Hematopoietic multipotent progenitor cell treated with erythropoietin and hydrocortisone succinate and interleukin-3 and kit ligand, for 6 days (in vitro differentiated cells): ENCODE data around the gene SLC35B1.

Experiments
- DNase-seq: peaks from one replicate; pipeline ENCODE4 v3.0.0-alpha.2; 2015

Gene SLC35B1

GRCh38 chr17:49707608-49708514 is at the start of gene SLC35B1:
TSS of gene SLC35B1 (minus strand) at chr17:49707964. CDS start at chr17:49707833, 131 bp downstream.
- DNase-seq: peak; percentile 99

- DNase-seq: no peak
These were observed 49.5 kb upstream of the SLC35B1 start for GRCh38 chr17:49757151-49757777.

- no peak for DNase-seq
These were observed 48.8 kb upstream of the SLC35B1 start for GRCh38 chr17:49756323-49757150.

GRCh38 chr17:49755663-49756283 is 48.0 kb upstream of the SLC35B1 start:
- DNase-seq: no peak

- peak; percentile 84 for DNase-seq
These were observed 46.2 kb upstream of the SLC35B1 start for GRCh38 chr17:49753959-49754391.

- DNase-seq: no peak
These were observed 44.7 kb upstream of the SLC35B1 start for GRCh38 chr17:49752508-49752907.

GRCh38 chr17:49749730-49750129 is 42.0 kb upstream of the SLC35B1 start:
- DNase-seq: no peak

- DNase-seq: peak; percentile 80
These were observed 41.0 kb upstream of the SLC35B1 start for GRCh38 chr17:49748791-49749190.

GRCh38 chr17:49748223-49748622 is 40.5 kb upstream of the SLC35B1 start:
- no peak for DNase-seq

GRCh38 chr17:49747632-49748031 is 39.9 kb upstream of the SLC35B1 start:
- no peak for DNase-seq

GRCh38 chr17:49746791-49747490 is 39.2 kb upstream of the SLC35B1 start:
- no peak for DNase-seq

- no peak for DNase-seq
These were observed 37.7 kb upstream of the SLC35B1 start for GRCh38 chr17:49745175-49746139.

- DNase-seq: peak; percentile 63
These were observed 34.4 kb upstream of the SLC35B1 start for GRCh38 chr17:49742166-49742638.

- DNase-seq: no peak
These were observed 33.9 kb upstream of the SLC35B1 start for GRCh38 chr17:49741692-49742076.

- DNase-seq: peak; percentile 55
These were observed 33.4 kb upstream of the SLC35B1 start for GRCh38 chr17:49741009-49741691.

- peak; percentile 100 for DNase-seq
These were observed 32.0 kb upstream of the SLC35B1 start for GRCh38 chr17:49739641-49740271.

- no peak for DNase-seq
These were observed 30.8 kb upstream of the SLC35B1 start for GRCh38 chr17:49738456-49739163.

- DNase-seq: peak; percentile 38
These were observed 27.0 kb upstream of the SLC35B1 start for GRCh38 chr17:49734515-49735490.
